HepG2 (cell line): ENCODE data around the gene ODAD4. TPM values are rescaled to one million over a fixed set of nuclear protein-coding genes. Genes with fewer than 3 reads are reported as not detected.

Experiments used
- ERF ChIP-seq: IDR thresholded peaks from 2 replicates; pipeline ENCODE4 v1.6.1; 2018; ENCODE audit warnings: missing biosample characterization, missing genetic modification reagents
- IRF1 ChIP-seq: sonication (generic); formaldehyde crosslinking; IDR thresholded peaks from 2 replicates; pipeline ENCODE4 v1.4.0; 2020; ENCODE audit warnings: low read depth, mild to moderate bottlenecking, missing genetic modification reagents
- MLLT10 ChIP-seq: sonication (generic); formaldehyde crosslinking; IDR thresholded peaks from 2 replicates; pipeline ENCODE4 v1.4.0; 2020; ENCODE audit warnings: missing genetic modification reagents
- RFXAP ChIP-seq: sonication (generic); formaldehyde crosslinking; IDR thresholded peaks from 2 replicates; pipeline ENCODE4 v1.4.0; 2020; ENCODE audit warnings: missing genetic modification reagents, borderline replicate concordance
- XRCC5 ChIP-seq: fragments of 200-400 bp; formaldehyde crosslinking; optimal IDR thresholded peaks from 2 replicates; pipeline ENCODE3; 2017; ENCODE audit warnings: mild to moderate bottlenecking, low read length
- ZBTB8A ChIP-seq: sonication (generic); formaldehyde crosslinking; IDR thresholded peaks from 2 replicates; pipeline ENCODE4 v1.4.0; 2020; ENCODE audit warnings: mild to moderate bottlenecking, low read depth, missing genetic modification reagents, borderline replicate concordance
- ZEB1 ChIP-seq: IDR thresholded peaks from 2 replicates; pipeline ENCODE4 v1.6.1; 2012; ENCODE audit warnings: mild to moderate bottlenecking, low read depth, inconsistent platforms; ENCODE audit not compliant: insufficient replicate concordance
- ZFP90 ChIP-seq: sonication (generic); formaldehyde crosslinking; IDR thresholded peaks from 2 replicates; pipeline ENCODE4 v1.8.0; 2022; ENCODE audit warnings: missing genetic modification reagents, mild to moderate bottlenecking, inconsistent platforms, borderline replicate concordance
- ZNF30 ChIP-seq: sonication (generic); formaldehyde crosslinking; IDR thresholded peaks from 2 replicates; pipeline ENCODE4 v1.5.0; 2020; ENCODE audit warnings: mild to moderate bottlenecking, missing genetic modification reagents
- ZNF44 ChIP-seq: sonication (generic); formaldehyde crosslinking; IDR thresholded peaks from 2 replicates; pipeline ENCODE4 v1.5.1; 2020; ENCODE audit warnings: mild to moderate bottlenecking, missing genetic modification reagents
- ZNF496 ChIP-seq: sonication (generic); formaldehyde crosslinking; IDR thresholded peaks from 2 replicates; pipeline ENCODE4 v1.8.1; 2023; ENCODE audit warnings: mild to moderate bottlenecking, moderate library complexity, missing genetic modification reagents; ENCODE audit not compliant: insufficient replicate concordance
- ZNF691 ChIP-seq: sonication (generic); formaldehyde crosslinking; IDR thresholded peaks from 2 replicates; pipeline ENCODE4 v1.4.0; 2020; ENCODE audit warnings: missing genetic modification reagents, low read depth, mild to moderate bottlenecking, borderline replicate concordance
- ZNF766 ChIP-seq: sonication (generic); formaldehyde crosslinking; IDR thresholded peaks from 2 replicates; pipeline ENCODE4 v1.5.0; 2020; ENCODE audit warnings: missing genetic modification reagents, borderline replicate concordance
- polyA plus RNA-seq, 8 experiments: library from polyadenylated mRNA; depleted of rRNA in 3 of 8; stranded (reverse) in 7 of 8; unstranded in 1 of 8; fragments of >200 nt; fragmentation: Illumina TruSeq in 4 of 8; extraction: Trizol in 4 of 8; gene quantifications; 2 replicates each; pipeline versions ENCODE4 v1.2.1 to v1.2.3, GENCODE V29; 2011 to 2016; ENCODE audit warnings: low read depth in 4 of 8, missing spikeins in 1 of 8, mixed read lengths in 1 of 8; ENCODE audit not compliant: insufficient read depth in 1 of 8
- total RNA-seq, 5 experiments: library from RNA; depleted of rRNA; stranded (reverse); fragments of >200 nt; fragmentation: Illumina TruSeq; extraction: Trizol; gene quantifications; 2 replicates each; pipeline ENCODE4 v1.2.3, GENCODE V29; 2016; ENCODE audit warnings: low read depth in 1 of 5
- TF ChIP-seq, protein P1 (sequence below): IDR thresholded peaks from 2 replicates; pipeline ENCODE4 v1.4.0; 2020; ENCODE audit warnings: mild to moderate bottlenecking, missing genetic modification reagents
- TF ChIP-seq, protein P2 (sequence below): sonication (generic); formaldehyde crosslinking; IDR thresholded peaks from 2 replicates; pipeline ENCODE4 v1.8.0; 2022; ENCODE audit warnings: mild to moderate bottlenecking, missing genetic modification reagents, moderate library complexity
- TF ChIP-seq, protein P3 (sequence below): sonication (generic); formaldehyde crosslinking; IDR thresholded peaks from 2 replicates; pipeline ENCODE4 v1.5.0; 2020; ENCODE audit warnings: mild to moderate bottlenecking, missing genetic modification reagents

ODAD4 gene
- total and polyA plus RNA-seq, 2 of the 13 experiments (the other 11 are each of a cell fraction or from before 2014, with no cell fraction given), result 0.48 to 0.53 TPM

- peak; percentile 82 for TF ChIP-seq XRCC5
- TF ChIP-seq, protein P1, sequence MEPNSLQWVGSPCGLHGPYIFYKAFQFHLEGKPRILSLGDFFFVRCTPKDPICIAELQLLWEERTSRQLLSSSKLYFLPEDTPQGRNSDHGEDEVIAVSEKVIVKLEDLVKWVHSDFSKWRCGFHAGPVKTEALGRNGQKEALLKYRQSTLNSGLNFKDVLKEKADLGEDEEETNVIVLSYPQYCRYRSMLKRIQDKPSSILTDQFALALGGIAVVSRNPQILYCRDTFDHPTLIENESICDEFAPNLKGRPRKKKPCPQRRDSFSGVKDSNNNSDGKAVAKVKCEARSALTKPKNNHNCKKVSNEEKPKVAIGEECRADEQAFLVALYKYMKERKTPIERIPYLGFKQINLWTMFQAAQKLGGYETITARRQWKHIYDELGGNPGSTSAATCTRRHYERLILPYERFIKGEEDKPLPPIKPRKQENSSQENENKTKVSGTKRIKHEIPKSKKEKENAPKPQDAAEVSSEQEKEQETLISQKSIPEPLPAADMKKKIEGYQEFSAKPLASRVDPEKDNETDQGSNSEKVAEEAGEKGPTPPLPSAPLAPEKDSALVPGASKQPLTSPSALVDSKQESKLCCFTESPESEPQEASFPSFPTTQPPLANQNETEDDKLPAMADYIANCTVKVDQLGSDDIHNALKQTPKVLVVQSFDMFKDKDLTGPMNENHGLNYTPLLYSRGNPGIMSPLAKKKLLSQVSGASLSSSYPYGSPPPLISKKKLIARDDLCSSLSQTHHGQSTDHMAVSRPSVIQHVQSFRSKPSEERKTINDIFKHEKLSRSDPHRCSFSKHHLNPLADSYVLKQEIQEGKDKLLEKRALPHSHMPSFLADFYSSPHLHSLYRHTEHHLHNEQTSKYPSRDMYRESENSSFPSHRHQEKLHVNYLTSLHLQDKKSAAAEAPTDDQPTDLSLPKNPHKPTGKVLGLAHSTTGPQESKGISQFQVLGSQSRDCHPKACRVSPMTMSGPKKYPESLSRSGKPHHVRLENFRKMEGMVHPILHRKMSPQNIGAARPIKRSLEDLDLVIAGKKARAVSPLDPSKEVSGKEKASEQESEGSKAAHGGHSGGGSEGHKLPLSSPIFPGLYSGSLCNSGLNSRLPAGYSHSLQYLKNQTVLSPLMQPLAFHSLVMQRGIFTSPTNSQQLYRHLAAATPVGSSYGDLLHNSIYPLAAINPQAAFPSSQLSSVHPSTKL (CRISPR knock-in tag), result peak; percentile 26; the same call in 1 of the 2 replicates
- TF ChIP-seq, protein P2, sequence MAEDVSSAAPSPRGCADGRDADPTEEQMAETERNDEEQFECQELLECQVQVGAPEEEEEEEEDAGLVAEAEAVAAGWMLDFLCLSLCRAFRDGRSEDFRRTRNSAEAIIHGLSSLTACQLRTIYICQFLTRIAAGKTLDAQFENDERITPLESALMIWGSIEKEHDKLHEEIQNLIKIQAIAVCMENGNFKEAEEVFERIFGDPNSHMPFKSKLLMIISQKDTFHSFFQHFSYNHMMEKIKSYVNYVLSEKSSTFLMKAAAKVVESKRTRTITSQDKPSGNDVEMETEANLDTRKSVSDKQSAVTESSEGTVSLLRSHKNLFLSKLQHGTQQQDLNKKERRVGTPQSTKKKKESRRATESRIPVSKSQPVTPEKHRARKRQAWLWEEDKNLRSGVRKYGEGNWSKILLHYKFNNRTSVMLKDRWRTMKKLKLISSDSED (CRISPR knock-in tag), result no peak
- TF ChIP-seq ZNF766 (CRISPR knock-in tag), result no peak
- TF ChIP-seq ZBTB8A, result no peak
- 0 out of 2 replicates have a peak, but pooled peaks have one; percentile 44 for TF ChIP-seq ERF
- no peak for TF ChIP-seq RFXAP (CRISPR knock-in tag)
- no peak for TF ChIP-seq IRF1 (CRISPR knock-in tag)
- no peak for TF ChIP-seq ZNF691 (CRISPR knock-in tag)
- no peak for TF ChIP-seq ZNF496 (CRISPR knock-in tag)
- TF ChIP-seq, protein P3, sequence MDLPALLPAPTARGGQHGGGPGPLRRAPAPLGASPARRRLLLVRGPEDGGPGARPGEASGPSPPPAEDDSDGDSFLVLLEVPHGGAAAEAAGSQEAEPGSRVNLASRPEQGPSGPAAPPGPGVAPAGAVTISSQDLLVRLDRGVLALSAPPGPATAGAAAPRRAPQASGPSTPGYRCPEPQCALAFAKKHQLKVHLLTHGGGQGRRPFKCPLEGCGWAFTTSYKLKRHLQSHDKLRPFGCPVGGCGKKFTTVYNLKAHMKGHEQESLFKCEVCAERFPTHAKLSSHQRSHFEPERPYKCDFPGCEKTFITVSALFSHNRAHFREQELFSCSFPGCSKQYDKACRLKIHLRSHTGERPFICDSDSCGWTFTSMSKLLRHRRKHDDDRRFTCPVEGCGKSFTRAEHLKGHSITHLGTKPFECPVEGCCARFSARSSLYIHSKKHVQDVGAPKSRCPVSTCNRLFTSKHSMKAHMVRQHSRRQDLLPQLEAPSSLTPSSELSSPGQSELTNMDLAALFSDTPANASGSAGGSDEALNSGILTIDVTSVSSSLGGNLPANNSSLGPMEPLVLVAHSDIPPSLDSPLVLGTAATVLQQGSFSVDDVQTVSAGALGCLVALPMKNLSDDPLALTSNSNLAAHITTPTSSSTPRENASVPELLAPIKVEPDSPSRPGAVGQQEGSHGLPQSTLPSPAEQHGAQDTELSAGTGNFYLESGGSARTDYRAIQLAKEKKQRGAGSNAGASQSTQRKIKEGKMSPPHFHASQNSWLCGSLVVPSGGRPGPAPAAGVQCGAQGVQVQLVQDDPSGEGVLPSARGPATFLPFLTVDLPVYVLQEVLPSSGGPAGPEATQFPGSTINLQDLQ, result no peak
- no peak for TF ChIP-seq ZNF44 (CRISPR knock-in tag)
- TF ChIP-seq ZEB1, result peak; percentile 64
- no peak for TF ChIP-seq MLLT10 (CRISPR knock-in tag)
- TF ChIP-seq ZNF30 (CRISPR knock-in tag), result no peak
- 0 out of 2 replicates have a peak, but pooled peaks have one; percentile 10 for TF ChIP-seq ZFP90 (CRISPR knock-in tag)
These were observed 35.5 kb downstream of the ODAD4 start (continued) for GRCh38 chr17:41965694-41966462.
